ENCODE results near the gene ATP1A1. TPM values are rescaled to one million over a fixed set of nuclear protein-coding genes. Genes with fewer than 3 reads are reported as not detected.

Gene ATP1A1
- total and polyA plus RNA-seq, 4 donors: 68.6 to 128 (median 82.6) TPM

- Histone ChIP-seq H3K4me3 (ENCODE audit: low read depth in 1 of 3, low read length in 3 of 3) (no peak overlapping the region), H3K4me1 (ENCODE audit: control insufficient read depth in 4 of 4, insufficient read depth in 4 of 4, low read length in 3 of 4) (peaks cover 0 to 10% (median 2%) of the 10 kb centered on the region in 4 donors), H3K27ac (ENCODE audit: low read depth in 1 of 2, low read length in 2 of 2) (no peak overlapping the region), H3K36me3 (ENCODE audit: control insufficient read depth in 4 of 4, insufficient read depth in 3 of 4, low read depth in 1 of 4, low read length in 3 of 4) (peaks cover 25 to 91% (median 76%) of the 10 kb centered on the region in 4 donors), H3K27me3 (ENCODE audit: control insufficient read depth in 4 of 4, insufficient read depth in 4 of 4, low read length in 3 of 4) (no peaks in the 10 kb centered on the region), H3K9me3 (ENCODE audit: control insufficient read depth in 4 of 4, low read length in 3 of 4) (no peaks in the 10 kb centered on the region), H3K9ac (ENCODE audit: low read depth in 1 of 2, low read length in 2 of 2) (no peak overlapping the region)
- DNase-seq (ENCODE audit: low spot score): no peak
- WGBS: 77% methylated on average over 5 of the region's 5 CpGs
- no peak for TF ChIP-seq HNF4A (conservative IDR thresholded peaks at IDR 0.05)
- TF ChIP-seq HNF4G (IDR thresholded peaks at IDR 0.05): no peak
- TF ChIP-seq CTCF (IDR thresholded peaks at IDR 0.05; ENCODE audit: low read depth, low read length, missing input control): no peak
- TF ChIP-seq FOXA1 (IDR thresholded peaks at IDR 0.05): no peak
- TF ChIP-seq, protein P1, sequence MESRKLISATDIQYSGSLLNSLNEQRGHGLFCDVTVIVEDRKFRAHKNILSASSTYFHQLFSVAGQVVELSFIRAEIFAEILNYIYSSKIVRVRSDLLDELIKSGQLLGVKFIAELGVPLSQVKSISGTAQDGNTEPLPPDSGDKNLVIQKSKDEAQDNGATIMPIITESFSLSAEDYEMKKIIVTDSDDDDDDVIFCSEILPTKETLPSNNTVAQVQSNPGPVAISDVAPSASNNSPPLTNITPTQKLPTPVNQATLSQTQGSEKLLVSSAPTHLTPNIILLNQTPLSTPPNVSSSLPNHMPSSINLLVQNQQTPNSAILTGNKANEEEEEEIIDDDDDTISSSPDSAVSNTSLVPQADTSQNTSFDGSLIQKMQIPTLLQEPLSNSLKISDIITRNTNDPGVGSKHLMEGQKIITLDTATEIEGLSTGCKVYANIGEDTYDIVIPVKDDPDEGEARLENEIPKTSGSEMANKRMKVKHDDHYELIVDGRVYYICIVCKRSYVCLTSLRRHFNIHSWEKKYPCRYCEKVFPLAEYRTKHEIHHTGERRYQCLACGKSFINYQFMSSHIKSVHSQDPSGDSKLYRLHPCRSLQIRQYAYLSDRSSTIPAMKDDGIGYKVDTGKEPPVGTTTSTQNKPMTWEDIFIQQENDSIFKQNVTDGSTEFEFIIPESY (IDR thresholded peaks at IDR 0.05): no peak
- no peak for TF ChIP-seq RAD21 (IDR thresholded peaks at IDR 0.05)
- no peak for TF ChIP-seq FOXA2 (IDR thresholded peaks at IDR 0.05)
Measured at GRCh38 chr1:116397728-116398127, 24.7 kb downstream of the ATP1A1 start.

DNA sequence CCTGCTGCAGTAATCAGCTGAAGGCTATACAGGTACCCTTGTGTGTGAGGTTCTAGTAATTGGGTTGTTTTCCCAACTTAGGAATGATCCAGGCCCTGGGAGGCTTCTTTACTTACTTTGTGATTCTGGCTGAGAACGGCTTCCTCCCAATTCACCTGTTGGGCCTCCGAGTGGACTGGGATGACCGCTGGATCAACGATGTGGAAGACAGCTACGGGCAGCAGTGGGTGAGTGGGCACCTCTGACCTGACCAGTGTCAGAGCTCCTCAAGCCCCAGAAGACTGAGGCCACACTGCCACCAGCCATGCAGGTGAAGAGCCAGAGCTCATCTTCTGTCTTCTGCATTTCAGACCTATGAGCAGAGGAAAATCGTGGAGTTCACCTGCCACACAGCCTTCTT, 27.7 kb downstream of the ATP1A1 start:
- peaks cover 0 to 9% (median 0%) of the 10 kb centered on the region in 4 donors for H3K4me1 ChIP-seq (ENCODE audit: control insufficient read depth in 4 of 4, insufficient read depth in 4 of 4, low read length in 3 of 4)
- H3K36me3 ChIP-seq (ENCODE audit: control insufficient read depth in 4 of 4, insufficient read depth in 3 of 4, low read depth in 1 of 4, low read length in 3 of 4): peaks cover 18 to 96% (median 83%) of the 10 kb centered on the region in 4 donors
- 94% methylated on average over 6 of the region's 6 CpGs for WGBS
- H3K27ac ChIP-seq (ENCODE audit: low read depth in 1 of 2, low read length in 2 of 2): no peak overlapping the region
- no peak overlapping the region for H3K9ac ChIP-seq (ENCODE audit: low read depth in 1 of 2, low read length in 2 of 2)
- no peaks in the 10 kb centered on the region for H3K27me3 ChIP-seq (ENCODE audit: control insufficient read depth in 4 of 4, insufficient read depth in 4 of 4, low read length in 3 of 4)
- TF ChIP-seq MAX (IDR thresholded peaks at IDR 0.05): no peak
- TF ChIP-seq, protein P2, sequence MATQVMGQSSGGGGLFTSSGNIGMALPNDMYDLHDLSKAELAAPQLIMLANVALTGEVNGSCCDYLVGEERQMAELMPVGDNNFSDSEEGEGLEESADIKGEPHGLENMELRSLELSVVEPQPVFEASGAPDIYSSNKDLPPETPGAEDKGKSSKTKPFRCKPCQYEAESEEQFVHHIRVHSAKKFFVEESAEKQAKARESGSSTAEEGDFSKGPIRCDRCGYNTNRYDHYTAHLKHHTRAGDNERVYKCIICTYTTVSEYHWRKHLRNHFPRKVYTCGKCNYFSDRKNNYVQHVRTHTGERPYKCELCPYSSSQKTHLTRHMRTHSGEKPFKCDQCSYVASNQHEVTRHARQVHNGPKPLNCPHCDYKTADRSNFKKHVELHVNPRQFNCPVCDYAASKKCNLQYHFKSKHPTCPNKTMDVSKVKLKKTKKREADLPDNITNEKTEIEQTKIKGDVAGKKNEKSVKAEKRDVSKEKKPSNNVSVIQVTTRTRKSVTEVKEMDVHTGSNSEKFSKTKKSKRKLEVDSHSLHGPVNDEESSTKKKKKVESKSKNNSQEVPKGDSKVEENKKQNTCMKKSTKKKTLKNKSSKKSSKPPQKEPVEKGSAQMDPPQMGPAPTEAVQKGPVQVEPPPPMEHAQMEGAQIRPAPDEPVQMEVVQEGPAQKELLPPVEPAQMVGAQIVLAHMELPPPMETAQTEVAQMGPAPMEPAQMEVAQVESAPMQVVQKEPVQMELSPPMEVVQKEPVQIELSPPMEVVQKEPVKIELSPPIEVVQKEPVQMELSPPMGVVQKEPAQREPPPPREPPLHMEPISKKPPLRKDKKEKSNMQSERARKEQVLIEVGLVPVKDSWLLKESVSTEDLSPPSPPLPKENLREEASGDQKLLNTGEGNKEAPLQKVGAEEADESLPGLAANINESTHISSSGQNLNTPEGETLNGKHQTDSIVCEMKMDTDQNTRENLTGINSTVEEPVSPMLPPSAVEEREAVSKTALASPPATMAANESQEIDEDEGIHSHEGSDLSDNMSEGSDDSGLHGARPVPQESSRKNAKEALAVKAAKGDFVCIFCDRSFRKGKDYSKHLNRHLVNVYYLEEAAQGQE (IDR thresholded peaks at IDR 0.05): no peak
- no peak for TF ChIP-seq HNF4A (conservative IDR thresholded peaks at IDR 0.05)
- no peak overlapping the region for H3K4me3 ChIP-seq (ENCODE audit: low read depth in 1 of 3, low read length in 3 of 3)
- no peaks in the 10 kb centered on the region for H3K9me3 ChIP-seq (ENCODE audit: control insufficient read depth in 4 of 4, low read length in 3 of 4)
- DNase-seq (ENCODE audit: low spot score): no peak

- TF ChIP-seq NR2F2 (IDR thresholded peaks at IDR 0.05): no peak
- Histone ChIP-seq H3K27me3 (ENCODE audit: control insufficient read depth in 4 of 4, insufficient read depth in 4 of 4, low read length in 3 of 4) (no peaks in the 10 kb centered on the region), H3K4me3 (ENCODE audit: low read depth in 1 of 3, low read length in 3 of 3) (no peak overlapping the region), H3K36me3 (ENCODE audit: control insufficient read depth in 4 of 4, insufficient read depth in 3 of 4, low read depth in 1 of 4, low read length in 3 of 4) (peaks cover 16 to 100% (median 78%) of the 10 kb centered on the region in 4 donors), H3K27ac (ENCODE audit: low read depth in 1 of 2, low read length in 2 of 2) (no peak overlapping the region), H3K9ac (ENCODE audit: low read depth in 1 of 2, low read length in 2 of 2) (no peak overlapping the region), H3K4me1 (ENCODE audit: control insufficient read depth in 4 of 4, insufficient read depth in 4 of 4, low read length in 3 of 4) (peaks cover 0 to 9% (median 0%) of the 10 kb centered on the region in 4 donors), H3K9me3 (ENCODE audit: control insufficient read depth in 4 of 4, low read length in 3 of 4) (no peaks in the 10 kb centered on the region)
- WGBS: 99% methylated on average over 3 of the region's 3 CpGs
- DNase-seq (ENCODE audit: low spot score): no peak
Measured at GRCh38 chr1:116401646-116402176, 28.7 kb downstream of the ATP1A1 start.
